ENCODE results near the gene STRADB. TPM values are rescaled to one million over a fixed set of nuclear protein-coding genes. Genes with fewer than 3 reads are reported as not detected.

STRADB gene
- total RNA-seq, 1 experiment from 2014 or later: 17.4 TPM

DNA sequence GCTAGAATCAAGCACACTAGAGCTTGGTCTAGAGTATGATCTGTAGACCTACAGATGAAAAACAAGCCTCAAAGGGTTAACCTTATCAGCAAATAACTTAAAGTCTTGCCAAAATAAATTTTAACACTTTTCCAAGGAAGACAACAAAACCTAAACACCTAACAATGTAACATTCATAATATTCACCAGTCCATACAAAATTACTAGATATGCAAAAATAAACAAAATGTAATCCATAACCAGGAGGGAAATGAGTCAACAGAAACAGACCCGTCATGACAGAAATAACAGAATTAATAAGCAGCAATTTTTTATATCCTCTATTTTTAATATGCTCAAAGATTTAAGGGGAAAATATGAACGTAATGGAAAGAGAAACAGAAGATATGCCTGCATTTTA lies 36.4 kb upstream of the STRADB start:
- RAD21 ChIA-PET (ENCODE audit: low non-redundant PET in 1 of 2, low total read pairs in 2 of 2, uncharacterized antibody in 2 of 2, unreplicated experiment in 2 of 2): no interaction called here
- Histone ChIP-seq H2AFZ (ENCODE audit: low read depth, low read length, poor library complexity, severe bottlenecking) (no peak overlapping the region), H3K27ac (ENCODE audit: low read depth, low read length) (no peak overlapping the region), H3K4me1 (ENCODE audit: control insufficient read depth in 1 of 2, insufficient read depth in 2 of 2, low read length in 2 of 2) (peaks cover 6 to 12% of the 10 kb centered on the region in 2 experiments; a peak in 2 of 4 replicates), H3K9ac (ENCODE audit: low read length) (no peak overlapping the region), H3K27me3 (ENCODE audit: insufficient read depth, low read length) (no peaks in the 10 kb centered on the region), H4K20me1 (ENCODE audit: insufficient read depth) (no peaks in the 10 kb centered on the region), H3K9me2 (ENCODE audit: insufficient read depth) (0 out of 2 replicates have a peak, but pooled peaks cover 3% of the 10 kb centered on the region), H3K9me3 (ENCODE audit: control insufficient read depth in 1 of 2, insufficient read depth in 1 of 2, low read depth in 1 of 2, low read length in 2 of 2) (no peaks in the 10 kb centered on the region), H3K36me3 (ENCODE audit: control insufficient read depth in 1 of 2, insufficient read depth in 2 of 2, low read length in 2 of 2) (no peaks in the 10 kb centered on the region), H3K79me2 (ENCODE audit: insufficient read depth, low read length) (no peaks in the 10 kb centered on the region), H3K4me3 (replicated peaks in 1 of 2; ENCODE audit: low read depth in 1 of 2, low read length in 2 of 2) (no peak overlapping the region), H3K4me2 (ENCODE audit: low read length) (no peak overlapping the region)
- POLR2A ChIA-PET: no interaction called here
- CTCF ChIA-PET: no interaction called here
- DNase-seq (ENCODE audit: low read depth, low spot score) (no peak), ATAC-seq (no peak)
- no peak for TF ChIP-seq ZNF274 (IDR thresholded peaks at IDR 0.05; ENCODE audit: low read depth, low read length)
- no peak for TF ChIP-seq CEBPB (IDR thresholded peaks at IDR 0.05; ENCODE audit: low read depth)
- TF ChIP-seq POLR2A (IDR thresholded peaks at IDR 0.05; ENCODE audit: borderline replicate concordance, extremely low read depth, insufficient read depth, insufficient read length): no peak
- no peak for TF ChIP-seq SP1 (IDR thresholded peaks at IDR 0.05; ENCODE audit: low read depth)
- no peak for TF ChIP-seq FOSL1 (IDR thresholded peaks at IDR 0.05; ENCODE audit: low read depth)
- no peak for TF ChIP-seq EGR1 (IDR thresholded peaks at IDR 0.05; ENCODE audit: low read depth)
- no peak for TF ChIP-seq POLR2AphosphoS5 (IDR thresholded peaks at IDR 0.05; ENCODE audit: low read depth, low read length)
- TF ChIP-seq EZH2 (IDR thresholded peaks at IDR 0.05): no peak
- no peak for TF ChIP-seq EZH2phosphoT487 (IDR thresholded peaks at IDR 0.05; ENCODE audit: borderline replicate concordance)
- TF ChIP-seq REST (IDR thresholded peaks at IDR 0.05; ENCODE audit: low read depth): no peak
- TF ChIP-seq CTCF (IDR thresholded peaks at IDR 0.05 in 2 of 3, conservative IDR thresholded peaks at IDR 0.05 in 1 of 3; ENCODE audit: borderline replicate concordance in 1 of 3, insufficient read depth in 1 of 3, low read depth in 2 of 3, low read length in 2 of 3): no peak
- no peak for TF ChIP-seq JUND (IDR thresholded peaks at IDR 0.05)
- TF ChIP-seq SIN3A (IDR thresholded peaks at IDR 0.05; ENCODE audit: low read depth): no peak
- TF ChIP-seq, protein P1, sequence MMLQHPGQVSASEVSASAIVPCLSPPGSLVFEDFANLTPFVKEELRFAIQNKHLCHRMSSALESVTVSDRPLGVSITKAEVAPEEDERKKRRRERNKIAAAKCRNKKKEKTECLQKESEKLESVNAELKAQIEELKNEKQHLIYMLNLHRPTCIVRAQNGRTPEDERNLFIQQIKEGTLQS (IDR thresholded peaks at IDR 0.05): no peak
- TF ChIP-seq, protein P2, sequence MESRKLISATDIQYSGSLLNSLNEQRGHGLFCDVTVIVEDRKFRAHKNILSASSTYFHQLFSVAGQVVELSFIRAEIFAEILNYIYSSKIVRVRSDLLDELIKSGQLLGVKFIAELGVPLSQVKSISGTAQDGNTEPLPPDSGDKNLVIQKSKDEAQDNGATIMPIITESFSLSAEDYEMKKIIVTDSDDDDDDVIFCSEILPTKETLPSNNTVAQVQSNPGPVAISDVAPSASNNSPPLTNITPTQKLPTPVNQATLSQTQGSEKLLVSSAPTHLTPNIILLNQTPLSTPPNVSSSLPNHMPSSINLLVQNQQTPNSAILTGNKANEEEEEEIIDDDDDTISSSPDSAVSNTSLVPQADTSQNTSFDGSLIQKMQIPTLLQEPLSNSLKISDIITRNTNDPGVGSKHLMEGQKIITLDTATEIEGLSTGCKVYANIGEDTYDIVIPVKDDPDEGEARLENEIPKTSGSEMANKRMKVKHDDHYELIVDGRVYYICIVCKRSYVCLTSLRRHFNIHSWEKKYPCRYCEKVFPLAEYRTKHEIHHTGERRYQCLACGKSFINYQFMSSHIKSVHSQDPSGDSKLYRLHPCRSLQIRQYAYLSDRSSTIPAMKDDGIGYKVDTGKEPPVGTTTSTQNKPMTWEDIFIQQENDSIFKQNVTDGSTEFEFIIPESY (IDR thresholded peaks at IDR 0.05; ENCODE audit: extremely low read depth, insufficient replicate concordance, low read length): no peak
- no peak for TF ChIP-seq YY1 (IDR thresholded peaks at IDR 0.05; ENCODE audit: extremely low read depth, insufficient replicate concordance, low read depth, low read length)
- no peak for TF ChIP-seq ZFX (IDR thresholded peaks at IDR 0.05)
- intact Hi-C loops (cut with micrococcal nuclease): no loop called here
- BruUV-seq (replicated peaks): no TSS peak

Data from HCT116 (cell line).